Measurements from ENCODE around the gene GAMT. TPM values are rescaled to one million over a fixed set of nuclear protein-coding genes. Genes with fewer than 3 reads are reported as not detected.

The GAMT gene
- total and polyA plus RNA-seq, 2 of the 13 experiments (the other 11 are each of a cell fraction or from before 2014, with no cell fraction given), result 115 to 124 TPM

DNA sequence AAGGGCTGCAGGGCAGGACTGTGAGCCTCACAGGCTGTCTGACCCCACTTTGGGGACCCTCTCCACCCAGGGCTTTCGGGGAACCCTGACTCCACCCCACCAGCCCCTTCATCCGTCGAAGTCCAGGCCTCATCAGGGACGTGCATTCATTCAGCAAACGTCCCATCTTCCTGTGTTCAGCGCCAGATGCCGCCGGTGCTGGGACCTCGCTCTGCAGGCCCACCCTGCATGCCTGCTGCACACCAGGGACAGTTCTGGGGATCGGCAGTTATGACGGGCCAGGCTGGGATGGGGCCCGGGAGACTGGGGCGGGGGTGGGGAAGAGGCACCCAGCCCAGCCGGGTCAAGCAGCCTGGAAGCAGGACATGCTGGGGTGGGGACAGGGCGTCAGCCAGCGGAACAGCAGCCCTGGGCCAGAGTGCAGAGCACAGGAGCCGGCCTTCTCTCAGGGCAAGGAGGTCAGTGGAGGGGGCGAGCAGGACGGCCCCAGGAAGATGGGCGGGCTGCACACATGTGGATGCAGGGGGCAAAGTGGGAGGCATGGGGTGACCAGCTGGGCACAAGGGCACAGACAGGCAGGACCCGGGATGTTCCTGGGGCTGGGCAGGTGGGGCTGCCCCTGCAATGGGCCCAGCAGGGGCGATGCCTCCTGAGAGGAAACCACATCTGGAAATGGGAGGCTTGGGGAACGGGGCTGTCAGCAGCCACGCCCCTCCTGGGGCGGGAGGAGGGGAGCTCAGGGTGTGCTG is 5.1 kb downstream of the GAMT start (continued):
- TF ChIP-seq, protein P1, sequence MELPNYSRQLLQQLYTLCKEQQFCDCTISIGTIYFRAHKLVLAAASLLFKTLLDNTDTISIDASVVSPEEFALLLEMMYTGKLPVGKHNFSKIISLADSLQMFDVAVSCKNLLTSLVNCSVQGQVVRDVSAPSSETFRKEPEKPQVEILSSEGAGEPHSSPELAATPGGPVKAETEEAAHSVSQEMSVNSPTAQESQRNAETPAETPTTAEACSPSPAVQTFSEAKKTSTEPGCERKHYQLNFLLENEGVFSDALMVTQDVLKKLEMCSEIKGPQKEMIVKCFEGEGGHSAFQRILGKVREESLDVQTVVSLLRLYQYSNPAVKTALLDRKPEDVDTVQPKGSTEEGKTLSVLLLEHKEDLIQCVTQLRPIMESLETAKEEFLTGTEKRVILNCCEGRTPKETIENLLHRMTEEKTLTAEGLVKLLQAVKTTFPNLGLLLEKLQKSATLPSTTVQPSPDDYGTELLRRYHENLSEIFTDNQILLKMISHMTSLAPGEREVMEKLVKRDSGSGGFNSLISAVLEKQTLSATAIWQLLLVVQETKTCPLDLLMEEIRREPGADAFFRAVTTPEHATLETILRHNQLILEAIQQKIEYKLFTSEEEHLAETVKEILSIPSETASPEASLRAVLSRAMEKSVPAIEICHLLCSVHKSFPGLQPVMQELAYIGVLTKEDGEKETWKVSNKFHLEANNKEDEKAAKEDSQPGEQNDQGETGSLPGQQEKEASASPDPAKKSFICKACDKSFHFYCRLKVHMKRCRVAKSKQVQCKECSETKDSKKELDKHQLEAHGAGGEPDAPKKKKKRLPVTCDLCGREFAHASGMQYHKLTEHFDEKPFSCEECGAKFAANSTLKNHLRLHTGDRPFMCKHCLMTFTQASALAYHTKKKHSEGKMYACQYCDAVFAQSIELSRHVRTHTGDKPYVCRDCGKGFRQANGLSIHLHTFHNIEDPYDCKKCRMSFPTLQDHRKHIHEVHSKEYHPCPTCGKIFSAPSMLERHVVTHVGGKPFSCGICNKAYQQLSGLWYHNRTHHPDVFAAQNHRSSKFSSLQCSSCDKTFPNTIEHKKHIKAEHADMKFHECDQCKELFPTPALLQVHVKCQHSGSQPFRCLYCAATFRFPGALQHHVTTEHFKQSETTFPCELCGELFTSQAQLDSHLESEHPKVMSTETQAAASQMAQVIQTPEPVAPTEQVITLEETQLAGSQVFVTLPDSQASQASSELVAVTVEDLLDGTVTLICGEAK (IDR thresholded peaks at IDR 0.05), result no peak
- TF ChIP-seq, protein P1 (CRISPR knock-in tag; IDR thresholded peaks at IDR 0.05), result no peak
- TF ChIP-seq ZNF3 (CRISPR knock-in tag; IDR thresholded peaks at IDR 0.05) (no peak), RARA (CRISPR knock-in tag; IDR thresholded peaks at IDR 0.05) (no peak), ZNF724P (CRISPR knock-in tag; IDR thresholded peaks at IDR 0.05; ENCODE audit: borderline replicate concordance) (peak; percentile 43; the same call in 1 of the 2 replicates), PPARG (CRISPR knock-in tag; conservative IDR thresholded peaks at IDR 0.05) (no peak), TAF1 (CRISPR knock-in tag; IDR thresholded peaks at IDR 0.05) (no peak), ZFP41 (CRISPR knock-in tag; IDR thresholded peaks at IDR 0.05; ENCODE audit: borderline replicate concordance) (no peak), CAMTA2 (CRISPR knock-in tag; IDR thresholded peaks at IDR 0.05; ENCODE audit: borderline replicate concordance) (no peak), ZNF557 (CRISPR knock-in tag; IDR thresholded peaks at IDR 0.05) (no peak), ISL2 (CRISPR knock-in tag; IDR thresholded peaks at IDR 0.05) (no peak), HNF4G (IDR thresholded peaks at IDR 0.05; ENCODE audit: borderline replicate concordance, low read depth, low read length) (no peak), HNF4G (CRISPR knock-in tag; IDR thresholded peaks at IDR 0.05; ENCODE audit: borderline replicate concordance, low read depth) (no peak), ZNF274 (CRISPR knock-in tag; IDR thresholded peaks at IDR 0.05) (no peak)
- TF ChIP-seq, protein P2, sequence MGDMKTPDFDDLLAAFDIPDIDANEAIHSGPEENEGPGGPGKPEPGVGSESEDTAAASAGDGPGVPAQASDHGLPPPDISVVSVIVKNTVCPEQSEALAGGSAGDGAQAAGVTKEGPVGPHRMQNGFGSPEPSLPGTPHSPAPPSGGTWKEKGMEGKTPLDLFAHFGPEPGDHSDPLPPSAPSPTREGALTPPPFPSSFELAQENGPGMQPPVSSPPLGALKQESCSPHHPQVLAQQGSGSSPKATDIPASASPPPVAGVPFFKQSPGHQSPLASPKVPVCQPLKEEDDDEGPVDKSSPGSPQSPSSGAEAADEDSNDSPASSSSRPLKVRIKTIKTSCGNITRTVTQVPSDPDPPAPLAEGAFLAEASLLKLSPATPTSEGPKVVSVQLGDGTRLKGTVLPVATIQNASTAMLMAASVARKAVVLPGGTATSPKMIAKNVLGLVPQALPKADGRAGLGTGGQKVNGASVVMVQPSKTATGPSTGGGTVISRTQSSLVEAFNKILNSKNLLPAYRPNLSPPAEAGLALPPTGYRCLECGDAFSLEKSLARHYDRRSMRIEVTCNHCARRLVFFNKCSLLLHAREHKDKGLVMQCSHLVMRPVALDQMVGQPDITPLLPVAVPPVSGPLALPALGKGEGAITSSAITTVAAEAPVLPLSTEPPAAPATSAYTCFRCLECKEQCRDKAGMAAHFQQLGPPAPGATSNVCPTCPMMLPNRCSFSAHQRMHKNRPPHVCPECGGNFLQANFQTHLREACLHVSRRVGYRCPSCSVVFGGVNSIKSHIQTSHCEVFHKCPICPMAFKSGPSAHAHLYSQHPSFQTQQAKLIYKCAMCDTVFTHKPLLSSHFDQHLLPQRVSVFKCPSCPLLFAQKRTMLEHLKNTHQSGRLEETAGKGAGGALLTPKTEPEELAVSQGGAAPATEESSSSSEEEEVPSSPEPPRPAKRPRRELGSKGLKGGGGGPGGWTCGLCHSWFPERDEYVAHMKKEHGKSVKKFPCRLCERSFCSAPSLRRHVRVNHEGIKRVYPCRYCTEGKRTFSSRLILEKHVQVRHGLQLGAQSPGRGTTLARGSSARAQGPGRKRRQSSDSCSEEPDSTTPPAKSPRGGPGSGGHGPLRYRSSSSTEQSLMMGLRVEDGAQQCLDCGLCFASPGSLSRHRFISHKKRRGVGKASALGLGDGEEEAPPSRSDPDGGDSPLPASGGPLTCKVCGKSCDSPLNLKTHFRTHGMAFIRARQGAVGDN (CRISPR knock-in tag; IDR thresholded peaks at IDR 0.05), result peak; percentile 31; the same call in 1 of the 2 replicates
- TF ChIP-seq, protein P3, sequence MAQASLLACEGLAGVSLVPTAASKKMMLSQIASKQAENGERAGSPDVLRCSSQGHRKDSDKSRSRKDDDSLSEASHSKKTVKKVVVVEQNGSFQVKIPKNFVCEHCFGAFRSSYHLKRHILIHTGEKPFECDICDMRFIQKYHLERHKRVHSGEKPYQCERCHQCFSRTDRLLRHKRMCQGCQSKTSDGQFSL (CRISPR knock-in tag; IDR thresholded peaks at IDR 0.05), result peak; percentile 49; the same call in 1 of the 2 replicates

Measured in HepG2 (cell line).